Muscle of arm (tissue), 14 donors: Measurements from ENCODE around the gene ZNF524. TPM values are rescaled to one million over a fixed set of nuclear protein-coding genes. Genes with fewer than 3 reads are reported as not detected.
A peak's percentile ranks its signal among the peaks of the same experiment; 100 is the strongest.
"Not testable (repeated sequence)": the region's sequence is repeated elsewhere in the genome, so short reads cannot be mapped to it uniquely, and the experiment has no call there.

Experiments
- DNase-seq: peaks from one replicate; pipeline ENCODE4 v3.0.0-alpha.2; 2013
- long read RNA-seq, 11 donors: transcript quantifications; one replicate each; lab custom pipeline, GENCODE V29; 2026
- polyA plus RNA-seq, 12 donors: library from polyadenylated mRNA; unstranded; fragments of 120-200 nt; gene quantifications; one replicate each; pipeline ENCODE4 v1.2.1, GENCODE V29; 2013; ENCODE audit not compliant: insufficient read length in 12 of 12

The ZNF524 gene, protein sequence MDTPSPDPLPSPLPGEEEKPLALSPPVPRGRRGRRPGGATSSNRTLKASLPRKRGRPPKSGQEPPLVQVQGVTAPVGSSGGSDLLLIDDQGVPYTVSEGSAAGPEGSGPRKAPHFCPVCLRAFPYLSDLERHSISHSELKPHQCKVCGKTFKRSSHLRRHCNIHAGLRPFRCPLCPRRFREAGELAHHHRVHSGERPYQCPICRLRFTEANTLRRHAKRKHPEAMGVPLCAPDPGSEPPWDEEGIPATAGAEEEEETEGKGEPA
- 10 to 100 TPM in 1 of 12 donors, 1 to 10 TPM in 9, not detected in 2; 4.2 to 11.2 (median 6.4) TPM for polyA plus RNA-seq
- long read RNA-seq, donor 1, transcript ZNF524-201 (2 exons, 1,102 nt): major isoform, 22 of 34 reads
- long read RNA-seq, donor 1, transcript ZNF524-203 (1 exons, 1,260 nt): minor isoform, 12 of 34 reads
- long read RNA-seq, donor 1, partial matches to known transcripts: 0 of 34 reads
- long read RNA-seq, donor 1, other reads (novel, unspliced or antisense): 0 of 34 reads
- long read RNA-seq, donor 2, transcript ZNF524-201 (2 exons, 1,102 nt): major isoform, 9 of 15 reads
- long read RNA-seq, donor 2, transcript ZNF524-203 (1 exons, 1,260 nt): minor isoform, 6 of 15 reads
- long read RNA-seq, donor 2, partial matches to known transcripts: 0 of 15 reads
- long read RNA-seq, donor 2, other reads (novel, unspliced or antisense): 0 of 15 reads
- long read RNA-seq, donor 3, transcript ZNF524-201 (2 exons, 1,102 nt): major isoform, 7 of 14 reads
- long read RNA-seq, donor 3, transcript ZNF524-203 (1 exons, 1,260 nt): major isoform, 7 of 14 reads
- long read RNA-seq, donor 3, partial matches to known transcripts: 0 of 14 reads
- long read RNA-seq, donor 3, other reads (novel, unspliced or antisense): 0 of 14 reads
- long read RNA-seq, donor 4, partial matches to known transcripts: 0 of 5 reads
- long read RNA-seq, donor 4, other reads (novel, unspliced or antisense): 0 of 5 reads
- long read RNA-seq, donor 5, transcript ZNF524-201 (2 exons, 1,102 nt): major isoform, 13 of 15 reads
- long read RNA-seq, donor 5, partial matches to known transcripts: 0 of 15 reads
- long read RNA-seq, donor 5, other reads (novel, unspliced or antisense): 0 of 15 reads
- long read RNA-seq, donor 6, transcript ZNF524-201 (2 exons, 1,102 nt): major isoform, 6 of 12 reads
- long read RNA-seq, donor 6, transcript ZNF524-203 (1 exons, 1,260 nt): major isoform, 6 of 12 reads
- long read RNA-seq, donor 6, partial matches to known transcripts: 0 of 12 reads
- long read RNA-seq, donor 6, other reads (novel, unspliced or antisense): 0 of 12 reads
- long read RNA-seq, donor 7, partial matches to known transcripts: 0 of 7 reads
- long read RNA-seq, donor 7, other reads (novel, unspliced or antisense): 0 of 7 reads
- long read RNA-seq, donor 8, transcript ZNF524-201 (2 exons, 1,102 nt): major isoform, 10 of 13 reads
- long read RNA-seq, donor 8, partial matches to known transcripts: 0 of 13 reads
- long read RNA-seq, donor 8, other reads (novel, unspliced or antisense): 0 of 13 reads
- long read RNA-seq, donor 9, transcript ZNF524-201 (2 exons, 1,102 nt): major isoform, 8 of 13 reads
- long read RNA-seq, donor 9, transcript ZNF524-203 (1 exons, 1,260 nt): minor isoform, 5 of 13 reads
- long read RNA-seq, donor 9, partial matches to known transcripts: 0 of 13 reads
- long read RNA-seq, donor 9, other reads (novel, unspliced or antisense): 0 of 13 reads
- long read RNA-seq, donor 10, transcript ZNF524-201 (2 exons, 1,102 nt): major isoform, 8 of 14 reads
- long read RNA-seq, donor 10, transcript ZNF524-203 (1 exons, 1,260 nt): minor isoform, 5 of 14 reads
- long read RNA-seq, donor 10, partial matches to known transcripts: 0 of 14 reads
- long read RNA-seq, donor 10, other reads (novel, unspliced or antisense): 0 of 14 reads
- long read RNA-seq, donor 11, transcript ZNF524-201 (2 exons, 1,102 nt): major isoform, 8 of 10 reads
- long read RNA-seq, donor 11, partial matches to known transcripts: 0 of 10 reads
- long read RNA-seq, donor 11, other reads (novel, unspliced or antisense): 0 of 10 reads

DNA sequence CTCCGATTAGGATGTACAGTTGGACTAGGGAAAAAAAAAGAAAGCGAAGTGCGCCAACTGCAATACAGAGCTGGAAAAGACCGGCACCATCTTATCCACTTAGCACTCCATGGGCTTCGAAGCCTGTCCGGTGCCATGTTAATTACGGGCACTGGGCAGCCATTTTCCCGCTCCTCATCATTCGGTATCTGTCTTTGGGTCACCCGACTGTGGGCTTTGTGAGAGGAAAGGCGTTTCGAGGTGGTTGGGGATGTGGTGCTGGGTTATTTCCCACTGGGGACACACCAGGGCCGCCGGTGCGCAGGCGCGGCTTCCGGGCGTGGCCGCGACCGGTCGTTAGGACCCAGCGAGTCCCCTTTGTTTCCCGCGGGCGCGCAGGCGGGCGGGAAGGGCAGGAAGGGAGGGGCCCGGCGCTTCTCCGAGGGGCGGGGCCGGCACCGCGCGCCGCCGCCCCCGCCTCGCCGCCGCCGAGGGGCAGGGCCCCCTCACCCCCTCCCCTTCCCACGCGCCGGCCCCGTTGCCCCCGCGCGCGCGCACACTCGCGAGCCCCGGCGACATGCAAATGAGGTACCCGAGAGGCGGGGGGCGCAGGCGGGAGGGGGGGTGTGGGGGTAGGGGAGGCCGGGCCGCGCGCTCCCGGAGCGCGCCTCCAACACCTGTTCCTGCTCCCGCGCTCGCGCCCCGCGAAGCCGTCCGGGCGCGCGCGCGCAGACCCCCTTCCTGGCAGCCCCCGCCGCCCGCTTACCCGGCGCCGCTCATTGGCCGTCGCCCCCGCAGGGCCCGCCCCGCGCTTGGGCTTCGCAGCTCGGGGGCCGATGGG lies at the start of gene ZNF524:
Gene ZNF524, plus strand, starts transcription at position 447 of the 820 bp plus-strand sequence. CDS start 1,825 bp downstream, outside the sequence.
- DNase-seq: peak; percentile 96

DNA sequence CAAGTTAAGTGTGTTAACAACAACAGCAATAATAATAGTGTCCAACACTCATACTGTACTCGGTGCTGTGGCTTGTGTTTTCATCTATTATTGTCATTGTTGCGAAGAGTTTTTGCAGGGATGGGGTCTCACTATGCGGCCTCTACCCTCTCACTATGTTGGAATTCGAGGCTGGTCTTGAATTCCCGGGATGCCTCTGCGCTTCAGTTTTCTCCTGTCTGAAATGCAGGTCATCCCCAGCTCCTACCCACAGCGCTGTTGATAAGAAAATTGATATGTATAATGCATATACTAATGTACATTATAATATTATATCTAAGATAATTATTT lies 49.8 kb upstream of the ZNF524 start:
- DNase-seq: no peak

DNA sequence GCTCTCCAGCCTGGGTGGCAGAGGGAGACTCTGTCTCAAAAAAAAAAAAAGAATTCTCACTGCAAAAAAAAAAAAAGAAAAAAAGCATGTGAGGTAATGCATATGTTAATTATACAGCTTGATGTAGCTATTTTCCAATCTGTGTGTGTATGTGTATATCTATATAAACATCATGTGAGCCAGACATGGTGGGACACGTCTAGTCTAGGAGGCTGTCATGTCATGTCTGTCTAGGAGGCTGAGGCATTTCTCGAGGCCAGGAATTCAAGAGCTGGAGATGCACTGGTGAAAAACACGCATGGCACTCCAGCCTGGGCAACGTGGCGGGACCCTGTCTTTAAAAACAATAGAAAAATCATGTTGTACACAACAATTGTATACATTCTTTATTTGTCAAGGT lies 47.9 kb upstream of the ZNF524 start:
- DNase-seq: no peak

DNA sequence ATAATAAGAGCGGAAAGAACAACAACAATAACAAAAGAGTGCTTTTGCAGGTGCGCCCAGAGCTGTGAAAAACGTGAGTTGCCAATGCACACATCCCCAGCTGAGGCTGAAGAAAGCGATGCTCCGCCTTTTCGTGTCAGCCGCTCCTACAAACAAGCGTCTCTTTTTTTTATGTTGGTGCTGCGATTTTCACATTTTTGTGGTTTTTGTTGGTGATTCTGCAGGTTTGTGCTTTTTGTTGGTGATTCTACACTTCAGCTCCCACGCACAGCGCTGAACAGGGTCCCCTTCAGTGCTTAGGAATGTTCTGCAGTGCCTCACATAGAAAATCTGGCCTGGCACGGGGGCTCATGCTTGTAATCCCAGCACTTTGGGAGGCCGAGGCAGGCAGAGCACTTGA lies 47.5 kb upstream of the ZNF524 start:
- no peak for DNase-seq

DNA sequence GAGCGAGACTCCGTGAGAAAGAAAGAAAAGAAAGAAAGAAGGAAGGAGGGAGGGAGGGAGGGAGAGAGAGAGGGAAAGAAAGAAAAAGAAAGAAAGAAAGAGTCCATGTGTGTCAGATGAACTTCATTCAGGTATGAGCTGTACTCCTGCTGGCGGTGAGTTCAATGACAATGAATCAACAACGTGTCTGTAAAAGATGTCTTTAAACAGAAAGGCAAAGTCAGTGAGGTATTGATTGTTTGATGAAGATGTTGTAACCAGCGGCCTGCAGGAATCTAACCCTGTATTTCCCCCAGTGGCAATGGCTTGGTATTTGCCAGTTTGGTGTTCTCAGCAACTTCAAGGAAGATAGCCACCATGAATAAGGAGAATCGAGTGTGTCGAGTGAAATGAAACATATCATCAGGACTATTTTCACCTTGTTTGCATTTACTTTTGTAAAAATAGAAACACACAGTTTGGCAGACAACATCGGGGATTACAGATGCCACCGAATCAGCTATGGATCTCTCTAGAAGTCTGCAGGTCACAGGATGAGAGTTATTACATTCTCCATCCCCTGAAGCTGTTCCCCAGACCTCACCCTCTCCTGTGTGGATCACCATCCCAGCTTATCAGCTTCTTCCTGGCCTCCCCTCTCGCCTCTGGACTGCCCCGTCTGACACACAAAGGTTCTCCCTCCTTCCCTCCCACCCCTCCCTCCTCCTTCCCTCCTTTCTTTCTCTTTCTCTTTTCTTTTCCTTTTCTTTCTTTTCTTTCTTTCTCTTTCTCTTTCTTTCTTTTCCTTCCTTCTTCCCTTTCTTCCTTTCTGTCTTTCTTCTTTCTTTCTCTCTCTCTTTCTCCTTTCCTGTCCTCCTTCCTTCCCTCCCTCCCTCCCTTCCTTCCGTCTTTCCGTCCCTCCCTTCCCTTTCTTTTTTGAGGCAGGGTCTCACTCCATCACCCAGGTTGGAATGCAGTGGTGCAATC lies 46.6 kb upstream of the ZNF524 start:
- DNase-seq: no peak

DNA sequence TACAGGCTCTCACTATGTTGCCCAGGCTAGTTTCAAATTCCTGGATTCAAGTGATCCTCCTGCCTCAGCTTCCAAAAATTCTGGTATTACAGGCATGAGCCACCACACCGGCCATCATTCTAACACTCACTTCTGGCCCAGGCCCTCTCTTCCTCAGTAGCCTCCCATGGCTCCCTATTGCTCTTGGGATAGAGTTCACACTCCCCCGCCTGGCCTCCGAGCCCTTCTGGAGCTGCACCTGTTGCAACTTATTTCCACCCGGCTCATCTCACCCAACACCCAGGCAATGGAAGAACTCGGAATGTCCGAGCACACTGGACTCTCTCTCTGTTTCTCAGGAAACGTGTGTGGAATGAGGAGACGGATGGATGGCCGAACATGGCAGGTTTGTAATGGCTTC lies 45.8 kb upstream of the ZNF524 start:
- DNase-seq: no peak

DNA sequence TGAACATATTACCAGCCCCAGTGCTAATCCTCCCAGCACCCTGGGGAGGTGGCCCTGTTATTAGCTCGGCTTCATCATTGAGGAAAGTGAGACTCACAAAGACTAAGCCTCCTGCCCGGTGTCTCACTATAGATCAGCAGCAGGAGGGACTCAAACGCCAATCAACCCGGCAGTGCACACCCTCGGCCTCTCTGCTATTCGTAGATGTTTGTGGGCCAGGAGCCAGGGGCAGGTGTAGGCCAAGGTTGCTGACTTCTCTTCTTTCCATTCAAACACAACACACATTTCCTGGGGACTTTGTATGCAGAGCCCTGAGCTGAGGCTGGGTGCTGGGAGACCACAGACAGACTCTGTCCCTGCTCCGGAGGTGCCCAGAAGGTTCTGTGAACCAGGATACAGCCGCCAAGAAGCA lies 45.3 kb upstream of the ZNF524 start:
- no peak for DNase-seq

DNA sequence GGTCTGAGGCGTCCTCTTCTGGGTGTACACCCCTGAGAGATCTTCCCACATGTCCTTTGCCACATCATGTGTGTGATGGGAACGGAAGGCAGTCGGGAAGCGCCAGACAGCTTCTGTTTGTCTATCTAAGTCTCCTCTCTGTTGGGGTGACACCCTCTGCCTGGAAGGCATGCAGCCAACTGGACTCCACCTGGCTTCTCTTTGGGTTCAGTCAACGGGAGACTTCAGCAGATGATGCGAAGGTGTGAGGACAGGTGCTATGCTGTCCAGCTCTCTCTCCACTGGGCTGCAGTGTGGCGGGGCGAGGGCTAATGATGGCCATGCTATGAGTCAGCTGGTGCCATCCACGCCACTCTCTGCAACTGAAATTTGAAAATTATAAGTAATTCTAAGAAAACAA lies 40.4 kb upstream of the ZNF524 start:
- DNase-seq: no peak

DNA sequence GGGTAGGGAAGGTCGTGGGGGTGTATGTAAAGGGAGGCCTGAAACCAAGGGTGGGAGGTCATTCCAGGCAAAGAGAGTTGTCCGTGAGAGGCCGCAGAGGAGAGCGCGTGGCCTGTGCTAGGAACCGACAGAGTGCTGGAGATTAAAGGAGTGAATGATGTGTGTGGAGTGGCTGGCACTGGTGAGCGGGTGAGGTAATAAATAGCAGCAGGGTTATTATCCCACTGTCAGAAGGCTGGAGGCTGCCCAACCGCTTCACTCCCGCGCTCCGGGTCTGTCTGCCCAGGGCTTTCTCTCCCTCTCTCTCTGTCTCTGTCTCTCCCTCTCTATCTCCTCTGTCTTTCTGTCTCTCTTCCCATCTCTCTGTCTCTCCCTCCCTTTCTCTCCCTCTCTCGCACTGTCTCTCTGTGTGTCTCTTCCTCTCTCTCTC lies 36.8 kb upstream of the ZNF524 start:
- DNase-seq: no peak

DNA sequence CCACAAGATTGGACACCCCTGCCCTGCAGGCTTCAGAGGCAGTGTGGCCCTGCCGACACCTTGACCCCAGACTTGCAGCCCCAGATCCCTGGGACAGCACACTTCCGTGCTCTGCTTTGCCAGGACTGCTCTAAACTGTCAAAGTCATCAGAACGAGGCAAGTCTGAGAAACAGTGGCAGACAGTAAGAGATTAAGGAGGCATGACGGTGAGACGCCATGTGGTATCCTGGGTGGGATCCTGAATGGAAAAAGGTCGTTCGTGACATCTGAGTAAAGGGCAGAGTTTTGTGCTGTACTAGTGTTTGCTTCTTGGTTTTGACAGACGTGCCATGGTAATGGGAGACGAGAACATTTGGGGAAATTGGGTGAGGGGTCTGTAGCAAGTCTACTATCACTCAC lies 33.3 kb upstream of the ZNF524 start:
- DNase-seq: no peak

DNA sequence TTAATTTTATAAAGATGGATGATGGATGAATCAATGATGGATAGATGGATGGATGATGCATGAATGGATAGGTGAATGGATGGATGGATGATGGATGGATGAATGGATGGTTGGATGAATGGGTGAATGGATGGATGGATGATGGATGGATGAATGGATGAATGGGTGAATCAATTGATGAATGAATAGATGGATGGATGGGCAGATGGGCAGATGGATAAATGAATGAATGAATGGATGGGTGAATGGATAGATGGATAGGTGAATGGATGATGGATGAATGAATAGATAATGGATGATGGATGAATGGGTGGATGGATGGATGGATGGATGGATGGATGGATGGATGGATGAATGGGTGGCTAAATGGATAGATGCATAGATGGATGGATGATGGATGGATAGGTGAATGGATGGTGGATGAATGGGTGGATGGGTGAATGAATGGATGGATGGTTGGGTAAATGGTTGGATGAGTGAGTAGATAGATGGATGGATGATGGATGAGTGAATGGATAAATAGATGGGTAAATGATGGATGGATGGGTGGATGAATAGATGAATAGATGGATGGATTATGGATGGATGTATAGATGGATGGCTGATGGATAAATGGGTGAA lies 32.3 kb upstream of the ZNF524 start:
- no peak for DNase-seq

DNA sequence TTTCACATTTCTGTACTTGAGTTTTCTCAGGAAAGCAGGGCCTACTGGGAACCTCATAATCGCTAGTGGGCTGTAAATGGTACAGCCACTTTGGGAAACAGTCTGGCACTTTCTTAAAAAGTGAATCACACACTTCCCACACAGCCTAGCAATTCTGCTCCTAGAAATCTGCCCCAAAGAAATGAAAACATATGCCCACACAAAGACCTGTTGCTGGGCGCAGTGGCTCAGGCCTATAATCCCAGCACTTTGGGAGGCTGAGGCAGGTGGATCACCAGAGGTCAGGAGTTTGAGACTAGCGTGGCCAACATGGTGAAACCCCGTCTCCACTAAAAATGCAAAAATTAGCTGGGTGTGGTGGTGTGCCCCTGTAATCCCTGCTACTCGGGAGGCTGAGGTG lies 30.6 kb upstream of the ZNF524 start:
- not testable (repeated sequence) for DNase-seq

DNA sequence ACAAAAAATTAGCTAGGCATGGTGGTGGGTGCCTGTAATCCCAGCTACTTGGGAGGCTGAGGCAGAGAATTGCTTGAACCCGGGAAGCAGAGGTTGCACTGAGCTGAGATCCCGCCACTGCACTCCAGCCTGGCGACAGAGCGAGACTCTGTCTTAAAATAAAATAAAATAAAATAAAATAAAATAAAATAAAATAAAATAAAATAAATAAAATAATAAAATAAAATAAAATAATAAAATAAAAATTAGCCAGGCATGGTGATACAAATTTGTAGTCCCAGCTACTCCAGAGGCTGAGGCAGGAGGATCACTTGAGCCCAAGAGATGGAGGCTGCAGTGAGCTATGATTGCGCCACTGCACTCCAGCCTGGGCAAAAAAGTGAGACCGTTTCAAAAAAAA lies 26.2 kb upstream of the ZNF524 start:
- DNase-seq: not testable (repeated sequence)

DNA sequence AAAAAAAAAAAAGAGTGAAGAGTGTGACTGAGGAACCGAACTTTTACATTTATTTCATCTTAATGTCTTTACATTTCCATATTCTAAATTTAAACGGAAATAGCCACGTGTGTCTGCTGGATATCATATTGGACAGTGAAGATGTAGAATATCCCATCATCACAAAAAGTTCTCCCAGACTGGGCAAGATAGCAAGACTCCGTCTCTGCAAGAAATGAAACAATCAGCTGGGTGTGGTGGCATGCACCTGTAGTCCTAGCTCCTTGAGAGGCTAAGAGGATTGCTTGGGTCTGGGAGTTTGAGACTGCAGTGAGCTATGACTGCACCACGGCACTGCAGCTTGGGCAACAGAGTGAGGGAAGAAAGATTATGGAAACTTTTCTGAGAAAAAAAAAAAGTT lies 23.3 kb upstream of the ZNF524 start:
- no peak for DNase-seq

DNA sequence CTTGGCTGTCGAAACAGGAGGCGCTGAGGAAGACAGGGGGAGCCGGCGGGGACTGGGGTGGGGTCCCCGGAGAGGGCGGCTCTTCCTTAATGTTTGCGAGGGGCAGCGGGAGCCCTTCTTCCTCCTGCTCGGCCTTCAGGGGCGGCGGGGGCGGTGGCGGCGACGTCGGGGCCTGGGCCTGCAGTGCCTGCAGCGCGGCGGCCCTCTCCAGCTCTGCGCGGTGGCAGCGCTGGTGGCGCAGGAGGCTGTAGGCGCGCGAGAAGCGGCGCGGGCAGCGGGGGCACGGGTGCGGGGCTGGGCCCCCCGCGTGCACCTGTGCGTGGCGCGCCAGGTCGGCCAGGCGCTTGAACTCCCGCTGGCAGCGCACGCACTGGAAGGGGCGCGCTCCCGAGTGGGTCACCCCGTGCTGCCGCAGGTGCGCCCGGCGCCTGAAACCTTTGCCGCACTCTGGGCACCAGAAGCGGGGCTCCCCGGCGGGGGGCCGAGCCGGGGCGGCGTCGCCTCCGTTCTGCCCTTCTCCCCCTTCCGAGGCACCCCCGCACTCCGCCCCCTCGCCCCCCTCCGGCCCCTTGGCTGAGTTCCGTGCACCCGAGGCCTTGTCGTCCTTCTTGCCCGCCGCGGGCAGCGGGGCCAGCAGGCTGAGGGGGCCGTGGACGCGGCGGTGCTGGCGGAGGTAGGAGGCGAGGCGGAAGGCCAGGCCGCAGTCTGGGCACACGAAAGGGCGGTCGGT lies 21.9 kb upstream of the ZNF524 start:
- no peak for DNase-seq

DNA sequence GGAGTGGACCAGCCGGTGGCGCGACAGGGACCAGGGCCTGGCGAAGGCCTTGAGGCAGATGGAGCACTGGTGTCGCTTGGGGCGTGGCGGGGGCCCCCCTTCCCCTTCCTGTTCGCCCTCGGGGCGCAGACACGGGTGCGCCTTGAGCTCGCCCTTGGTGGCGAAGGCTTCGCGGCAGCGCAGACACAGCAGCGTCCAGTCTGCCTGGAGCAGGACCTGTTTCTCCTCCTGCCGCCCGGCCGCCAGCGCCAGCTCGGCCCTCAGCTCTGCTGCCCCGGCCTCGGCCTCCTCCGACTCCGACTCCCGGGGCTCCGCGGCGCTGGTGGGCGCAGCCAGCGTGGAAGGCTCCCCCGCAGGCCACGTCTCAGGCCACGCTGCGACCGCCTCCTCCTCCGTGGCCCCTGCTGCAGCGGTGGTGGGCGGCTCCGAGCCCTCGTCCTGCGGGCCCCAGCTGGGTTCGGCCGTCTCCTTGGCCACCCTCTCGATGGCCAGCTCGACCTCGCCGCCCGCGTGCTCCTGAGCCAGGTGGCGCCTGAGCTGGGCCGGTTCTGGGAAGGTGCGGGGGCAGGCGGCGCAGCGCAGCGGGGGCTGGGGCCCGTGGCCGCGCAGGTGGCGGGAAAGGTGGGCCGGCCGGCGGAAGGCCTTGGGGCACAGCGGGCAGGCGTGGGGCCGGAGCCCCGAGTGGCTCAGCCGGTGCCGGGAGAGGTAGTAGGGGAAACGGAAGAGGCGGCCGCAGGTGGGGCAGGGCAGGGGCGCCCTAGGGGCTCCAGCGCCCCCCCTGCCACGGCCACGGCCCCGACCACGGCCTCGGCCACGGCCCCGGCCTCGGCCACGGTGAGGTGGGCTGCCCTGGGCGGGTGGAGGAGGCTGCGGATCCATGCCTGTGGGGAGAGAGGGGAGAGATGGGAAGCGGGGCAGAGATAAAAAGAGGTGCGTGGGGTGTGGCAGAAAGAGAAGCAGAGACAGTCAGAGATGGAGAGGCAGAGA lies 21.0 kb upstream of the ZNF524 start:
- no peak for DNase-seq
